ENCODE results near the gene FBXO21. TPM values are rescaled to one million over a fixed set of nuclear protein-coding genes. Genes with fewer than 3 reads are reported as not detected.

FBXO21 gene
- total and polyA plus RNA-seq, 2 experiments from 2014 or later = 46.3 to 84.2 TPM

DNA sequence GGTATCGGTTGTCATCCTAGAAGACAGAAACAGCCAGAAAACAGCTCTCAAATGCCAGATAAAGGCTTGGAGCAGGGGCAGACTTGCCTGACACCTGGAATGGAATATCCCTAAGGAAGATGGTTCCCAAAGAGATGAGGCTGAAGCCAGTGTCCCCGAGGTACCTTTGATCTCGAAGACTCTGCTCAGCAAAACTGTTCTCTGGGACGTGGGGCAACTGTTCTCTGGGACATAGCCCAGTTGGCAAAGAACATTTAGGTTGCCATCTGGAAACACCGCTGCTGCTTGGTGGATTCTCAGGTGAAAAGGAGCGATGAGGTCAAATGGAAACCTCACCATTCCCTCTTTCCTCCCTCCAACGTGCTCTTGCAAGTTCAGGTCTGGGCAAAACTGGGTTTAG lies 27.9 kb upstream of the FBXO21 start:
- TF ChIP-seq JUNB (IDR thresholded peaks at IDR 0.05; ENCODE audit: unreplicated experiment) (no peak), NANOG (IDR thresholded peaks at IDR 0.05; ENCODE audit: borderline replicate concordance) (no peak), STAT1 (IDR thresholded peaks at IDR 0.05; ENCODE audit: unreplicated experiment) (no peak), ZNF331 (CRISPR knock-in tag; IDR thresholded peaks at IDR 0.05; ENCODE audit: low read depth) (no peak), EZH2 (IDR thresholded peaks at IDR 0.05; ENCODE audit: low read depth, unreplicated experiment) (no peak), EZH2phosphoT487 (IDR thresholded peaks at IDR 0.05; ENCODE audit: unreplicated experiment) (no peak), CREB1 (CRISPR knock-in tag; IDR thresholded peaks at IDR 0.05; ENCODE audit: low read depth) (no peak), POLR2AphosphoS5 (IDR thresholded peaks at IDR 0.05; ENCODE audit: low read depth) (no peak), ZNF114 (CRISPR knock-in tag; IDR thresholded peaks at IDR 0.05) (no peak)
- TF ChIP-seq, protein P1, sequence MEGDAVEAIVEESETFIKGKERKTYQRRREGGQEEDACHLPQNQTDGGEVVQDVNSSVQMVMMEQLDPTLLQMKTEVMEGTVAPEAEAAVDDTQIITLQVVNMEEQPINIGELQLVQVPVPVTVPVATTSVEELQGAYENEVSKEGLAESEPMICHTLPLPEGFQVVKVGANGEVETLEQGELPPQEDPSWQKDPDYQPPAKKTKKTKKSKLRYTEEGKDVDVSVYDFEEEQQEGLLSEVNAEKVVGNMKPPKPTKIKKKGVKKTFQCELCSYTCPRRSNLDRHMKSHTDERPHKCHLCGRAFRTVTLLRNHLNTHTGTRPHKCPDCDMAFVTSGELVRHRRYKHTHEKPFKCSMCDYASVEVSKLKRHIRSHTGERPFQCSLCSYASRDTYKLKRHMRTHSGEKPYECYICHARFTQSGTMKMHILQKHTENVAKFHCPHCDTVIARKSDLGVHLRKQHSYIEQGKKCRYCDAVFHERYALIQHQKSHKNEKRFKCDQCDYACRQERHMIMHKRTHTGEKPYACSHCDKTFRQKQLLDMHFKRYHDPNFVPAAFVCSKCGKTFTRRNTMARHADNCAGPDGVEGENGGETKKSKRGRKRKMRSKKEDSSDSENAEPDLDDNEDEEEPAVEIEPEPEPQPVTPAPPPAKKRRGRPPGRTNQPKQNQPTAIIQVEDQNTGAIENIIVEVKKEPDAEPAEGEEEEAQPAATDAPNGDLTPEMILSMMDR (conservative IDR thresholded peaks at IDR 0.05; ENCODE audit: low read depth in 2 of 2) = no peak
- H3K9me2 ChIP-seq (ENCODE audit: insufficient read depth) = no peaks in the 10 kb centered on the region

DNA sequence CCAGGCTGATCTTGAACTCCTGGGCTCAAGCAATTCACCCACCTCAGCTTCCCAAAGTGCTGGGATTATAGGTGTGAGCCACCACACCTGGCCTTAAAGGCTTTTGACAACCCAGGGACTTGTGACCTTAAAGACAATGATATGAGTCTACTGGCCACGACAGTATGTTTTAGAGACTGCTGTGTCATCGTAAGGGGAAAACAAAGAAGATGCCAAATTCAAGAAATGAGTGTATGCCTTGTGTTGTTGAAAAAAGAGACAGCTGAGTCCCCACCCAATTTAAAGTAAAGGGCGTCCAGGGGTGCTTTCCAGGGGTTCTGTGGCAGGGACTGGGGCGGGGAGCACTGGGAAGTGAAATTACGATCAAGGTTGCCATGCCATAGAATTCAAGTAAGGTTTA lies 26.4 kb upstream of the FBXO21 start:
- no peak overlapping the region for H3K4me3 ChIP-seq
- peaks cover 5% of the 10 kb centered on the region for H3K4me1 ChIP-seq (ENCODE audit: insufficient read depth)
- H4K20me1 ChIP-seq (replicated peaks; ENCODE audit: insufficient read depth) = no peaks in the 10 kb centered on the region
- H3K79me2 ChIP-seq (replicated peaks; ENCODE audit: insufficient read depth) = no peaks in the 10 kb centered on the region
- Mint-ChIP-seq H3K27ac (0 out of 2 replicates have a peak overlapping the region, but pooled peaks have one; percentile 14), H3K4me3 (no peak overlapping the region), H3K4me1 (peaks cover 11% of the 10 kb centered on the region; the same call in 2 of the 3 replicates), H3K9me3 (no peaks in the 10 kb centered on the region), H3K27me3 (ENCODE audit: insufficient read depth, low read depth, poor library complexity) (peaks cover 13% of the 10 kb centered on the region), H3K36me3 (ENCODE audit: low read depth) (no peaks in the 10 kb centered on the region)
- H2AFZ ChIP-seq = no peak overlapping the region
- ATAC-seq (no peak), DNase-seq (ENCODE audit: low spot score) (no peak)
- no peaks in the 10 kb centered on the region for H3F3A ChIP-seq (replicated peaks; ENCODE audit: low read depth)
- H3K27me3 ChIP-seq (ENCODE audit: insufficient read depth) = no peaks in the 10 kb centered on the region
- H3K27ac ChIP-seq (ENCODE audit: low read depth) = no peak overlapping the region
- no peaks in the 10 kb centered on the region for H3K9me2 ChIP-seq (ENCODE audit: insufficient read depth)
- TF ChIP-seq, protein P2, sequence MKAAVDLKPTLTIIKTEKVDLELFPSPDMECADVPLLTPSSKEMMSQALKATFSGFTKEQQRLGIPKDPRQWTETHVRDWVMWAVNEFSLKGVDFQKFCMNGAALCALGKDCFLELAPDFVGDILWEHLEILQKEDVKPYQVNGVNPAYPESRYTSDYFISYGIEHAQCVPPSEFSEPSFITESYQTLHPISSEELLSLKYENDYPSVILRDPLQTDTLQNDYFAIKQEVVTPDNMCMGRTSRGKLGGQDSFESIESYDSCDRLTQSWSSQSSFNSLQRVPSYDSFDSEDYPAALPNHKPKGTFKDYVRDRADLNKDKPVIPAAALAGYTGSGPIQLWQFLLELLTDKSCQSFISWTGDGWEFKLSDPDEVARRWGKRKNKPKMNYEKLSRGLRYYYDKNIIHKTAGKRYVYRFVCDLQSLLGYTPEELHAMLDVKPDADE (IDR thresholded peaks at IDR 0.05) = no peak
- TF ChIP-seq EZH2 (IDR thresholded peaks at IDR 0.05; ENCODE audit: low read depth, unreplicated experiment) = no peak
- no peak overlapping the region for H3K4me2 ChIP-seq
- H3K36me3 ChIP-seq (ENCODE audit: insufficient read depth) = no peaks in the 10 kb centered on the region

More for the DNA sequence above, 27.9 kb upstream of the FBXO21 start:
- peaks cover 5% of the 10 kb centered on the region; the same call in 2 of the 3 replicates for H3K4me1 Mint-ChIP-seq
- ATAC-seq = no peak
- H3K27me3 ChIP-seq (ENCODE audit: insufficient read depth) = no peaks in the 10 kb centered on the region
- H3K36me3 ChIP-seq (ENCODE audit: insufficient read depth) = no peaks in the 10 kb centered on the region
- no peak overlapping the region for H2AFZ ChIP-seq
- H3K36me3 Mint-ChIP-seq (ENCODE audit: low read depth) = no peaks in the 10 kb centered on the region
- H3K4me1 ChIP-seq (ENCODE audit: insufficient read depth) = peaks cover 2% of the 10 kb centered on the region
- H3K79me2 ChIP-seq (replicated peaks; ENCODE audit: insufficient read depth) = no peaks in the 10 kb centered on the region
- no peaks in the 10 kb centered on the region for H4K20me1 ChIP-seq (replicated peaks; ENCODE audit: insufficient read depth)
- no peak for DNase-seq (ENCODE audit: low spot score)
- H3F3A ChIP-seq (replicated peaks; ENCODE audit: low read depth) = no peaks in the 10 kb centered on the region
- no peak overlapping the region for H3K4me2 ChIP-seq
- peaks cover 14% of the 10 kb centered on the region for H3K27me3 Mint-ChIP-seq (ENCODE audit: insufficient read depth, low read depth, poor library complexity)
- H3K4me3 Mint-ChIP-seq = no peak overlapping the region
- no peak overlapping the region for H3K27ac ChIP-seq (ENCODE audit: low read depth)
- H3K27ac Mint-ChIP-seq = no peak overlapping the region
- no peak overlapping the region for H3K4me3 ChIP-seq
- H3K9me3 Mint-ChIP-seq = no peaks in the 10 kb centered on the region
